K562 (cell line): ENCODE data around the gene GPR3. TPM values are rescaled to one million over a fixed set of nuclear protein-coding genes. Genes with fewer than 3 reads are reported as not detected.

ENCODE experiments used
- ATAC-seq: fragments of 200-7000 bp; cut with Tn5 transposase; 3 replicates; pipeline ENCODE4 v1.9.1; 2020; ENCODE audit warnings: moderate library complexity
- BruUV-seq: library from RNA; stranded (reverse); fragments of 400-500 nt; replicated peaks from 2 replicates; lab custom pipeline; 2021; lab: Mats Ljungman, UMichigan
- CTCF ChIA-PET: fragments of 300-600 bp; formaldehyde crosslinking; extraction: SDS; loops from one replicate; lab custom pipeline; 2021; ENCODE audit warnings: low intra/inter-chr PET ratio; lab: Yijun Ruan, JAX
- POLR2A ChIA-PET: fragments of 300-600, 350-650 bp; sonication (Branson Sonifier 250); formaldehyde crosslinking; extraction: SDS; loops from one replicate; lab custom pipeline; 2021; ENCODE audit warnings: antibody characterized with exemption, inconsistent platforms; lab: Yijun Ruan, JAX
- DNase-seq, 4 experiments: peaks; one replicate each; pipeline versions ENCODE4 v3.0.0 to v3.0.0-alpha.2; 2011 to 2018; ENCODE audit warnings: low spot score in 3 of 4, mixed read lengths in 3 of 4; ENCODE audit errors: extremely low read depth in 1 of 4
- FAIRE-seq: peaks from 2 replicates; lab custom pipeline; 2011; peaks lifted over from hg19 to GRCh38; lab: Jason Lieb, UNC
- H2AFZ ChIP-seq: 2 replicates; pipeline ENCODE4 v1.6.0; 2011; ENCODE audit warnings: low read depth, low read length, control low read depth, inconsistent platforms
- H3K27ac ChIP-seq: fragments of 200-600 bp; 3 replicates; pipeline ENCODE4 v1.8.0; 2011; ENCODE audit warnings: low read depth, mild to moderate bottlenecking, control low read depth, inconsistent platforms, low read length, moderate library complexity, mixed read lengths; ENCODE audit errors: extremely low read depth
- H3K27me3 ChIP-seq, 2 experiments: fragments of 300-600 bp in 1 of 2; 2 replicates in 1 of 2; 3 replicates in 1 of 2; pipeline versions ENCODE4 v1.6.0 to v1.8.0; 2011; ENCODE audit warnings: inconsistent platforms in 2 of 2, low read length in 2 of 2, mild to moderate bottlenecking in 1 of 2, mixed read lengths in 1 of 2, moderate library complexity in 1 of 2; ENCODE audit not compliant: control insufficient read depth in 2 of 2, insufficient read depth in 2 of 2
- H3K36me3 ChIP-seq: fragments of 300-600 bp; 3 replicates; pipeline ENCODE4 v1.8.0; 2011; ENCODE audit warnings: mild to moderate bottlenecking, low read length, inconsistent platforms; ENCODE audit not compliant: control insufficient read depth, insufficient read depth
- H3K4me1 ChIP-seq, 2 experiments: fragments of 200-600 bp in 1 of 2; replicated peaks in 1 of 2; 2 replicates in 1 of 2; 3 replicates in 1 of 2; pipeline versions ENCODE4 v1.5.1 to v1.8.0; 2011; ENCODE audit warnings: inconsistent platforms in 2 of 2, low read length in 2 of 2, mild to moderate bottlenecking in 1 of 2, mixed read lengths in 1 of 2, moderate library complexity in 1 of 2; ENCODE audit not compliant: control insufficient read depth in 2 of 2, insufficient read depth in 2 of 2
- H3K4me2 ChIP-seq: 2 replicates; pipeline ENCODE4 v1.6.1; 2011; ENCODE audit warnings: low read length, control low read depth, inconsistent platforms, mixed read lengths; ENCODE audit not compliant: insufficient read depth
- H3K4me3 ChIP-seq: fragments of 200-600 bp; sonication (generic), shearing (Covaris generic); 2 replicates; pipeline ENCODE4 v1.5.1; 2016; ENCODE audit warnings: control low read depth, inconsistent platforms
- H3K79me2 ChIP-seq: fragments of 200-600 bp; 3 replicates; pipeline ENCODE4 v1.8.0; 2011; ENCODE audit warnings: low read length, inconsistent platforms; ENCODE audit not compliant: control insufficient read depth, insufficient read depth
- H3K9ac ChIP-seq, 2 experiments: 2 replicates each; pipeline versions ENCODE4 v1.6.0 to v1.6.1; 2011; ENCODE audit warnings: low read depth in 2 of 2, low read length in 2 of 2, control low read depth in 1 of 2, inconsistent platforms in 1 of 2, mild to moderate bottlenecking in 1 of 2, mixed read lengths in 1 of 2; ENCODE audit not compliant: insufficient read depth in 1 of 2
- H3K9me1 ChIP-seq: one replicate; pipeline ENCODE4 v1.6.0; 2011; ENCODE audit warnings: inconsistent platforms, mild to moderate bottlenecking, low read length, moderate library complexity; ENCODE audit not compliant: control insufficient read depth, insufficient read depth
- H3K9me3 ChIP-seq: replicated peaks from 2 replicates; pipeline ENCODE4 v1.5.1; 2011; ENCODE audit warnings: low read depth, low read length, inconsistent platforms; ENCODE audit not compliant: control insufficient read depth, insufficient read depth
- H4K20me1 ChIP-seq: replicated peaks from 2 replicates; pipeline ENCODE4 v1.6.1; 2011; ENCODE audit warnings: low read length, inconsistent platforms, mixed read lengths; ENCODE audit not compliant: control insufficient read depth, insufficient read depth
- MEF2D ChIP-seq: conservative IDR thresholded peaks from 2 replicates; pipeline ENCODE4 v1.6.1; 2016; ENCODE audit warnings: low read depth, missing genetic modification characterization, missing compliant biosample characterization
- TFAP4 ChIP-seq: sonication (generic); formaldehyde crosslinking; IDR thresholded peaks from 2 replicates; pipeline ENCODE4 v1.8.0; 2022; ENCODE audit warnings: missing genetic modification reagents, mild to moderate bottlenecking, moderate library complexity, borderline replicate concordance
- ZFP30 ChIP-seq: fragments of 250-450 bp; sonication (Bioruptor Pico); IDR thresholded peaks from 2 replicates; pipeline ENCODE4 v1.8.0; 2022; ENCODE audit warnings: moderate library complexity, mild to moderate bottlenecking, inconsistent platforms, borderline replicate concordance
- ZNF639 ChIP-seq, 2 experiments: fragments of 200-800 bp in 1 of 2; sonication (Bioruptor generic) in 1 of 2; sonication (generic) in 1 of 2; formaldehyde crosslinking in 1 of 2; IDR thresholded peaks in 1 of 2; conservative IDR thresholded peaks in 1 of 2; 2 replicates each; pipeline versions ENCODE4 v1.5.0 to v1.6.1; 2016 to 2020; ENCODE audit warnings: missing compliant biosample characterization in 1 of 2, missing genetic modification characterization in 1 of 2, missing genetic modification reagents in 1 of 2
- WGBS: fragments of 100-300 bp; shearing (Covaris generic); methylation state at CpG from one replicate; pipeline ENCODE4 v1.1.6; 2016; ENCODE audit warnings: low coverage, mixed read lengths; ENCODE audit not compliant: insufficient coverage; ENCODE audit errors: missing lambda C conversion rate; 5-methylcytosine and 5-hydroxymethylcytosine counted together
- in situ Hi-C: fragments of 300-500 bp; cut with MboI; formaldehyde crosslinking; loops from 4 replicates; pipeline ENCODE4 v1.15.0; 2018; ENCODE audit warnings: inconsistent platforms, mixed read lengths
- intact Hi-C: fragments of 100-400 bp; cut with micrococcal nuclease; formaldehyde crosslinking; loops from 2 replicates; pipeline ENCODE4 v1.14.2; 2022
- polyA plus RNA-seq, 8 experiments: library from polyadenylated mRNA; depleted of rRNA in 4 of 8; stranded (reverse) in 5 of 8; unstranded in 3 of 8; fragments of >200 nt; fragmentation: Nextera tagmentation in 2 of 8; fragmentation: Illumina TruSeq in 1 of 8; extraction: Ambion mirVana in 2 of 8; extraction: Trizol in 1 of 8; gene quantifications; 2 replicates each; pipeline versions ENCODE4 v1.2.1 to v1.2.3, GENCODE V29; 2011 to 2014; ENCODE audit warnings: inconsistent platforms in 1 of 8, missing spikeins in 1 of 8
- total RNA-seq, 7 experiments: library from RNA; depleted of rRNA in 6 of 7; stranded (reverse); fragments of >200 nt in 6 of 7; fragmentation: Illumina TruSeq in 2 of 7; extraction: Trizol in 2 of 7; gene quantifications; 2 replicates each; pipeline versions ENCODE4 v1.2.1 to v1.2.3, GENCODE V29; 2011 to 2021; ENCODE audit warnings: low replicate concordance in 1 of 7

GPR3 gene
- total and polyA plus RNA-seq, 9 of the 15 experiments (the other 6 are each of a cell fraction or from before 2014, with no cell fraction given) = 0.24 to 11.5 (median 3.7) TPM

- H2AFZ ChIP-seq = no peak overlapping the region
- H3K36me3 ChIP-seq = peaks cover 12% of the 10 kb centered on the region; the same call in 2 of the 3 replicates
- H3K27ac ChIP-seq = no peak overlapping the region
- H3K79me2 ChIP-seq = no peaks in the 10 kb centered on the region
- ATAC-seq (no peak), DNase-seq (no peak), FAIRE-seq (no peak)
- ChIA-PET CTCF (interaction anchor here (1.3 to 1.4 kb wide), 2 partner anchors 31 to 248 kb away, joined by 5 read pairs; no protein-coding TSS in a partner anchor), POLR2A (interaction anchor here (0.7 to 1.5 kb wide), 5 partner anchors 7 to 35 kb away, joined by 3 to 9 read pairs (median 3); partner anchors contain the start of genes CD164L2 and SYTL1)
- in situ Hi-C loops (no loop called here), intact Hi-C loops (loop anchor here (5.0 kb wide), 2 partner anchors 34 to 56 kb away; partner anchors contain the start of gene GPR3)
- 0 out of 2 replicates have a peak, but pooled peaks cover 10% of the 10 kb centered on the region for H4K20me1 ChIP-seq
- H3K4me2 ChIP-seq = no peak overlapping the region; the same call in 1 of the 2 replicates
- 0 out of 2 replicates have a peak, but pooled peaks have one; percentile 17 for TF ChIP-seq TFAP4 (CRISPR knock-in tag)
- no peak for TF ChIP-seq ZNF639 (CRISPR knock-in tag; conservative IDR thresholded peaks at IDR 0.05 in 1 of 2, IDR thresholded peaks at IDR 0.05 in 1 of 2)
- no peak for TF ChIP-seq MEF2D
- TF ChIP-seq ZFP30 (CRISPR knock-in tag) = no peak
- TF ChIP-seq, all 486 proteins: peak for 1
- Histone ChIP-seq H3K4me3 (no peak overlapping the region), H3K9ac (no peak overlapping the region; a peak in 1 of 4 replicates), H3K4me1 (peaks cover 9 to 49% of the 10 kb centered on the region in 2 experiments), H3K9me1 (no peaks in the 10 kb centered on the region), H3K9me3 (no peaks in the 10 kb centered on the region), H3K27me3 (no peaks in the 10 kb centered on the region)
- BruUV-seq = no TSS peak
- WGBS = 68% methylated on average over 20 of the region's 21 CpGs
Observed at GRCh38 chr1:27358038-27358927, 34.1 kb upstream of the GPR3 start.
